ENCODE data around the gene PAX5. TPM values are rescaled to one million over a fixed set of nuclear protein-coding genes. Genes with fewer than 3 reads are reported as not detected.
A peak's percentile ranks its signal among the peaks of the same experiment; 100 is the strongest.

The PAX5 gene
- total and polyA plus RNA-seq, 4 donors, result 0.08 to 2.3 (median 0.40) TPM

DNA sequence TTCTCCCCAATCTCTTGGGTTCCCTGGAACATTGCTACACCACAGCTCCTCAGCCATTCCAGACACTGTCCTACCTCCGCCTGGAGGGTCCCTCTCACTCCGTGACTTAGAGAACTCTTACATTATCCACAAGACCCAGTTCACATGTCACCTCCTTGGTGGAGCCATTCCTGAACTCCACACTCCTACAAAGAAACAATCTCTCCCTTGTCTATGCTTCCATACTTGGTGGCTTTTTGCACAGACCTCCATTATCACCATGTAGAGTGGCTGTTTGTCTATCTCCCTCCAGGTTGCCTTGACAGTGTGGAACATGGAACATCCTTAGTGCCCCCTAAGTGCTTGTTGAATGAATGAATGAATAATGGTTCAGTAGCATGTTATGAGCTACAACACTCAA is 105.9 kb downstream of the PAX5 start:
- no peak for DNase-seq
- H3K36me3 ChIP-seq (ENCODE audit: control insufficient read depth in 4 of 4, insufficient read depth in 4 of 4, low read length in 4 of 4), result no peaks in the 10 kb centered on the region
- 96 to 98% methylated on average over 2 of the region's 2 CpGs for WGBS, 2 donors
- H3K27ac ChIP-seq (ENCODE audit: low read depth in 1 of 2, low read length in 1 of 2), result no peak overlapping the region
- H3K9me3 ChIP-seq (ENCODE audit: control insufficient read depth in 4 of 4, insufficient read depth in 3 of 4, low read length in 3 of 4), result peaks cover 0 to 4% (median 1%) of the 10 kb centered on the region in 4 donors
- TF ChIP-seq, protein P1, sequence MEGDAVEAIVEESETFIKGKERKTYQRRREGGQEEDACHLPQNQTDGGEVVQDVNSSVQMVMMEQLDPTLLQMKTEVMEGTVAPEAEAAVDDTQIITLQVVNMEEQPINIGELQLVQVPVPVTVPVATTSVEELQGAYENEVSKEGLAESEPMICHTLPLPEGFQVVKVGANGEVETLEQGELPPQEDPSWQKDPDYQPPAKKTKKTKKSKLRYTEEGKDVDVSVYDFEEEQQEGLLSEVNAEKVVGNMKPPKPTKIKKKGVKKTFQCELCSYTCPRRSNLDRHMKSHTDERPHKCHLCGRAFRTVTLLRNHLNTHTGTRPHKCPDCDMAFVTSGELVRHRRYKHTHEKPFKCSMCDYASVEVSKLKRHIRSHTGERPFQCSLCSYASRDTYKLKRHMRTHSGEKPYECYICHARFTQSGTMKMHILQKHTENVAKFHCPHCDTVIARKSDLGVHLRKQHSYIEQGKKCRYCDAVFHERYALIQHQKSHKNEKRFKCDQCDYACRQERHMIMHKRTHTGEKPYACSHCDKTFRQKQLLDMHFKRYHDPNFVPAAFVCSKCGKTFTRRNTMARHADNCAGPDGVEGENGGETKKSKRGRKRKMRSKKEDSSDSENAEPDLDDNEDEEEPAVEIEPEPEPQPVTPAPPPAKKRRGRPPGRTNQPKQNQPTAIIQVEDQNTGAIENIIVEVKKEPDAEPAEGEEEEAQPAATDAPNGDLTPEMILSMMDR (IDR thresholded peaks at IDR 0.05; ENCODE audit: control extremely low read depth, extremely low read depth), result no peak
- H3K4me1 ChIP-seq (ENCODE audit: control insufficient read depth in 5 of 5, insufficient read depth in 5 of 5, low read length in 5 of 5), result no peaks in the 10 kb centered on the region
- H3K4me3 ChIP-seq, result no peak overlapping the region
- H3K9ac ChIP-seq (ENCODE audit: insufficient read depth in 1 of 2, low read length in 2 of 2), result no peak overlapping the region
- H3K27me3 ChIP-seq (ENCODE audit: control insufficient read depth in 3 of 3, insufficient read depth in 3 of 3, low read length in 2 of 3), result peaks cover 0 to 5% (median 3%) of the 10 kb centered on the region in 3 donors
- ATAC-seq (ENCODE audit: insufficient read depth, low FRiP score), result no peak

DNA sequence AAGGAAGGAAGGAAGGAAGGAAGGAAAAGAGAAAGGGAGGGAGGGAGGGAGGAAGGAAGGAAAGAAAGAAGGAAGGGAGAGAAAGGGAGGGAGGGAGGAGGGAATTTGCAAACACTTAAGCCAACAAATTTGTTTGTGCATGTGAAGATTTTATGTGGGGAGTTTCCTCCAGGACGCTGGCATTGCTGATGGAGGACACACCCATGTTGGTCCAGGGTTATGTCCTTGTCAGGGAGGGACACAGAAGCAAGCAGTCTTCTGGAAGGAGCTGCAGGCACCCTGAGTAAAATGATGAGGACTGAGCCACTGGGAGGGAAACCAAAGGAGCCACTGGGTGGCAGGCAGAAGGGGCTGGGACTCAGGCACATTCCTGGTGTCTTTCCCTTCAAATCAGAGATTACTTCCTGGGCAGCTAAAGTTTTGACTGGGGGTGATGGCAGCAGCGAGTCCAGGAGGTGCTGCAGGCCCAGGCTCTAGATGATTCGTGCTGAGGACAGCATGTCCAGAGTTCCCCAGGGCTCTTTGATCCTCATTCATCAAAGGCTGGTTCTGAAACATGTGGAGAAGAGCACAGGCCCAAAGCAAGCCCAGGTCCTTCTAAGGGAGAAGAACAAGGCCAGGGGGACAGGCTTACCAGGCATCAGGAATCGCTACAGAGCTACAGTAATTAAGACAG is 109.2 kb downstream of the PAX5 start:
- no peaks in the 10 kb centered on the region for H3K4me1 ChIP-seq (ENCODE audit: control insufficient read depth in 5 of 5, insufficient read depth in 5 of 5, low read length in 5 of 5)
- no peak overlapping the region for H3K9ac ChIP-seq (ENCODE audit: insufficient read depth in 1 of 2, low read length in 2 of 2)
- no peaks in the 10 kb centered on the region for H3K36me3 ChIP-seq (ENCODE audit: control insufficient read depth in 4 of 4, insufficient read depth in 4 of 4, low read length in 4 of 4)
- ATAC-seq (ENCODE audit: insufficient read depth, low FRiP score) (no peak), DNase-seq (peak in 1 of 3 donors; percentile 7)
- 41 to 65% methylated on average over 4 of the region's 4 CpGs for WGBS, 2 donors
- no peak overlapping the region for H3K4me3 ChIP-seq
- peaks cover 0 to 5% (median 3%) of the 10 kb centered on the region in 3 donors for H3K27me3 ChIP-seq (ENCODE audit: control insufficient read depth in 3 of 3, insufficient read depth in 3 of 3, low read length in 2 of 3)
- H3K27ac ChIP-seq (ENCODE audit: low read depth in 1 of 2, low read length in 1 of 2), result no peak overlapping the region
- TF ChIP-seq, protein P1 (IDR thresholded peaks at IDR 0.05; ENCODE audit: control extremely low read depth, extremely low read depth), result no peak
- H3K9me3 ChIP-seq (ENCODE audit: control insufficient read depth in 4 of 4, insufficient read depth in 3 of 4, low read length in 3 of 4), result peaks cover 0 to 6% (median 0%) of the 10 kb centered on the region in 4 donors

DNA sequence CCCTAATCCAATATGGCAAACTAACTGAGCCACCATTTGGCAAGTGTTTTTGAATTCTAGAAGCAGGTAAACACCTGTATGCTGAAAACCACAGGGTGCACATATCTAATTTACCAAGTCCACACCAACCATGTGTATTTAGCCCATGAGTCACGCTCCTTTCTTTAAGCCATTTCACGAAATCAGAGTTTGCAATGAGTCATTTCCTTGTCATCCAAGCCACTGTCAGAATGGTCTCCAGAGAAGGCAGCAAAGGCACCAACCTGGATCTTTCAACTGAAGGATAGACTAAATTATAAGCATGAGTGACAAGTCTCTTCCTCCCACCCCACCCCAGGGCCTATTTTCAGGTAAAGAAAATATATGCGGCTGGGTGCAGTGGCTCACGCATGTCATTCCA is 110.0 kb downstream of the PAX5 start:
- TF ChIP-seq, protein P1 (IDR thresholded peaks at IDR 0.05; ENCODE audit: control extremely low read depth, extremely low read depth), result no peak
- Histone ChIP-seq H3K4me3 (no peak overlapping the region), H3K36me3 (ENCODE audit: control insufficient read depth in 4 of 4, insufficient read depth in 4 of 4, low read length in 4 of 4) (no peaks in the 10 kb centered on the region), H3K27ac (ENCODE audit: low read depth in 1 of 2, low read length in 1 of 2) (no peak overlapping the region), H3K27me3 (ENCODE audit: control insufficient read depth in 3 of 3, insufficient read depth in 3 of 3, low read length in 2 of 3) (peaks cover 0 to 5% (median 0%) of the 10 kb centered on the region in 3 donors), H3K9me3 (ENCODE audit: control insufficient read depth in 4 of 4, insufficient read depth in 3 of 4, low read length in 3 of 4) (peaks cover 0 to 6% (median 0%) of the 10 kb centered on the region in 4 donors), H3K4me1 (ENCODE audit: control insufficient read depth in 5 of 5, insufficient read depth in 5 of 5, low read length in 5 of 5) (no peaks in the 10 kb centered on the region), H3K9ac (ENCODE audit: insufficient read depth in 1 of 2, low read length in 2 of 2) (no peak overlapping the region)
- WGBS, 2 donors, result 69 to 77% methylated on average over 4 of the region's 4 CpGs
- no peak for DNase-seq
- ATAC-seq (ENCODE audit: insufficient read depth, low FRiP score), result no peak
